ENCODE results near the gene GSTP1.

DNA sequence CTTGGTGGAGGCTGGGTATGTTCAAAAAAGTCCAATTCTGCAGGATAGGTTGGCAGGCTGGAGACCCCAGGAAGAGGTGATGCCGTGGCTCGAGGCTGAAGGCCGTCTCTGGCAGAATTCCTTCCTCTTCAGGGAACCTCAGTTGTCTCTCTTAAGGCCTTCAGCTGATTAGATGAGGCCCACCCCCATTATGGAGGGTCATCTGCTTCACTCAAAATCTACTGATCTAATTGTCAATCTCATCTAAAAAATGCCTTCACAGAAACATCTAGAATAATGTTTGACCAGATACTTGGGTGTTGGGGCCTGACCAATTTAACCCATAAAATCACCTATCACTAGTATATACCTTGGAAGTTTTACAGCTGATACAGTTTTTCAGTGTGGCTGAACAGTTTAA lies 27.4 kb upstream of the GSTP1 start:
- TF ChIP-seq, protein P1, sequence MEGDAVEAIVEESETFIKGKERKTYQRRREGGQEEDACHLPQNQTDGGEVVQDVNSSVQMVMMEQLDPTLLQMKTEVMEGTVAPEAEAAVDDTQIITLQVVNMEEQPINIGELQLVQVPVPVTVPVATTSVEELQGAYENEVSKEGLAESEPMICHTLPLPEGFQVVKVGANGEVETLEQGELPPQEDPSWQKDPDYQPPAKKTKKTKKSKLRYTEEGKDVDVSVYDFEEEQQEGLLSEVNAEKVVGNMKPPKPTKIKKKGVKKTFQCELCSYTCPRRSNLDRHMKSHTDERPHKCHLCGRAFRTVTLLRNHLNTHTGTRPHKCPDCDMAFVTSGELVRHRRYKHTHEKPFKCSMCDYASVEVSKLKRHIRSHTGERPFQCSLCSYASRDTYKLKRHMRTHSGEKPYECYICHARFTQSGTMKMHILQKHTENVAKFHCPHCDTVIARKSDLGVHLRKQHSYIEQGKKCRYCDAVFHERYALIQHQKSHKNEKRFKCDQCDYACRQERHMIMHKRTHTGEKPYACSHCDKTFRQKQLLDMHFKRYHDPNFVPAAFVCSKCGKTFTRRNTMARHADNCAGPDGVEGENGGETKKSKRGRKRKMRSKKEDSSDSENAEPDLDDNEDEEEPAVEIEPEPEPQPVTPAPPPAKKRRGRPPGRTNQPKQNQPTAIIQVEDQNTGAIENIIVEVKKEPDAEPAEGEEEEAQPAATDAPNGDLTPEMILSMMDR (IDR thresholded peaks at IDR 0.05): no peak
- TF ChIP-seq EZH2phosphoT487 (IDR thresholded peaks at IDR 0.05) (no peak), EZH2 (IDR thresholded peaks at IDR 0.05) (no peak)

Data from neural progenitor cell (in vitro differentiated cells).